Neural progenitor cell (in vitro differentiated cells): ENCODE data around the gene NTHL1. TPM values are rescaled to one million over a fixed set of nuclear protein-coding genes. Genes with fewer than 3 reads are reported as not detected.

Experiments used
- DNase-seq: peaks from one replicate; pipeline ENCODE4 v3.0.0-alpha.2; 2016; ENCODE audit warnings: low spot score
- H2AFZ ChIP-seq: fragments of 200-600 bp; sonication (generic); replicated peaks from 2 replicates; pipeline ENCODE4 v1.6.1; 2016; ENCODE audit warnings: antibody characterized with exemption
- H3F3A ChIP-seq: fragments of 200-600 bp; sonication (generic); 2 replicates; pipeline ENCODE4 v1.6.1; 2016; ENCODE audit warnings: antibody characterized with exemption, low read depth
- H3K27ac ChIP-seq: fragments of 200-600 bp; sonication (generic); 2 replicates; pipeline ENCODE4 v1.5.1; 2016; ENCODE audit warnings: mild to moderate bottlenecking
- H3K27me3 ChIP-seq: fragments of 200-600 bp; sonication (generic); 2 replicates; pipeline ENCODE4 v1.6.1; 2016; ENCODE audit warnings: mild to moderate bottlenecking, moderate library complexity
- H3K36me3 ChIP-seq: fragments of 200-600 bp; sonication (generic); 2 replicates; pipeline ENCODE4 v1.5.1; 2016
- H3K4me1 ChIP-seq: fragments of 200-600 bp; sonication (generic); 2 replicates; pipeline ENCODE4 v1.6.1; 2016; ENCODE audit warnings: mixed run types
- H3K4me2 ChIP-seq: fragments of 200-600 bp; sonication (generic); 2 replicates; pipeline ENCODE4 v1.6.1; 2016
- H3K4me3 ChIP-seq: fragments of 200-600 bp; sonication (generic); 2 replicates; pipeline ENCODE4 v1.5.1; 2016
- H3K79me2 ChIP-seq: fragments of 200-600 bp; sonication (generic); 2 replicates; pipeline ENCODE4 v1.6.1; 2016; ENCODE audit warnings: low read depth
- H3K9ac ChIP-seq: fragments of 200-600 bp; sonication (generic); 2 replicates; pipeline ENCODE4 v1.6.1; 2016
- H3K9me3 ChIP-seq: fragments of 200-600 bp; sonication (generic); 2 replicates; pipeline ENCODE4 v1.5.1; 2016; ENCODE audit warnings: low read depth
- H4K20me1 ChIP-seq: fragments of 200-600 bp; sonication (generic); 2 replicates; pipeline ENCODE4 v1.6.1; 2016; ENCODE audit warnings: low read depth
- H3K27ac Mint-ChIP-seq: 3 replicates; pipeline ENCODE4 v1.8.0; 2021; ENCODE audit warnings: mixed read lengths
- H3K27me3 Mint-ChIP-seq: 2 replicates; pipeline ENCODE4 v1.8.0; 2022; ENCODE audit warnings: low read depth, mild to moderate bottlenecking, inconsistent platforms, moderate library complexity, mixed read lengths; ENCODE audit not compliant: insufficient read depth
- H3K36me3 Mint-ChIP-seq: 3 replicates; pipeline ENCODE4 v1.8.0; 2021; ENCODE audit warnings: mixed read lengths
- H3K4me1 Mint-ChIP-seq: 3 replicates; pipeline ENCODE4 v1.8.0; 2021; ENCODE audit warnings: mixed read lengths
- H3K4me3 Mint-ChIP-seq: 3 replicates; pipeline ENCODE4 v1.8.0; 2021; ENCODE audit warnings: mild to moderate bottlenecking, moderate library complexity, mixed read lengths
- H3K9me3 Mint-ChIP-seq: 3 replicates; pipeline ENCODE4 v1.8.0; 2020; ENCODE audit warnings: mixed read lengths
- CTCF ChIP-seq: fragments of 200-600 bp; sonication (generic); IDR thresholded peaks from 2 replicates; pipeline ENCODE4 v1.5.1; 2017; ENCODE audit warnings: antibody characterized with exemption, mild to moderate bottlenecking
- EZH2 ChIP-seq: fragments of 200-600 bp; sonication (generic); IDR thresholded peaks from 2 replicates; pipeline ENCODE4 v1.6.1; 2017; ENCODE audit warnings: antibody characterized with exemption, mild to moderate bottlenecking, moderate library complexity
- EZH2phosphoT487 ChIP-seq: fragments of 200-600 bp; sonication (generic); IDR thresholded peaks from 2 replicates; pipeline ENCODE4 v1.6.1; 2017; ENCODE audit warnings: antibody characterized with exemption
- total RNA-seq: library from RNA; depleted of rRNA; stranded (reverse); fragments of >200 nt; gene quantifications from 2 replicates; pipeline ENCODE4 v1.2.3, GENCODE V29; 2015; ENCODE audit warnings: low replicate concordance

NTHL1 gene
- total RNA-seq, 1 donor from 2014 or later = 26.3 TPM

GRCh38 chr16:2060346-2060745, 12.7 kb upstream of the NTHL1 start:
- H2AFZ ChIP-seq = no peak overlapping the region
- no peak overlapping the region for H3K27ac ChIP-seq
- no peak overlapping the region for H3K4me2 ChIP-seq
- H3K4me3 ChIP-seq = no peak overlapping the region
- H3K4me1 Mint-ChIP-seq = peaks cover 11% of the 10 kb centered on the region
- TF ChIP-seq CTCF (no peak), EZH2 (no peak), EZH2phosphoT487 (no peak)
- no peaks in the 10 kb centered on the region for H3K9me3 Mint-ChIP-seq
- no peaks in the 10 kb centered on the region for H3K36me3 Mint-ChIP-seq
- no peaks in the 10 kb centered on the region for H3K79me2 ChIP-seq
- H3K27ac Mint-ChIP-seq = no peak overlapping the region
- no peak overlapping the region for H3K9ac ChIP-seq
- DNase-seq = no peak
- peaks cover 2% of the 10 kb centered on the region for H3K27me3 Mint-ChIP-seq
- H3K36me3 ChIP-seq = no peaks in the 10 kb centered on the region
- no peak overlapping the region for H3K4me3 Mint-ChIP-seq
- H3K9me3 ChIP-seq = no peaks in the 10 kb centered on the region
- no peaks in the 10 kb centered on the region for H4K20me1 ChIP-seq
- peaks cover 7% of the 10 kb centered on the region for H3K4me1 ChIP-seq
- H3F3A ChIP-seq = peaks cover 11% of the 10 kb centered on the region
- H3K27me3 ChIP-seq = no peaks in the 10 kb centered on the region

GRCh38 chr16:2058872-2059271, 11.2 kb upstream of the NTHL1 start:
- H3K4me3 ChIP-seq = no peak overlapping the region
- peaks cover 7% of the 10 kb centered on the region for H3K4me1 ChIP-seq
- H3K9ac ChIP-seq = no peak overlapping the region
- peak overlapping the region; percentile 81 for H3K27ac ChIP-seq
- H3F3A ChIP-seq = peaks cover 11% of the 10 kb centered on the region
- no peaks in the 10 kb centered on the region for H3K79me2 ChIP-seq
- TF ChIP-seq CTCF = no peak
- no peak for TF ChIP-seq EZH2
- TF ChIP-seq EZH2phosphoT487 = no peak
- no peaks in the 10 kb centered on the region for H3K27me3 ChIP-seq
- H3K9me3 Mint-ChIP-seq = no peaks in the 10 kb centered on the region
- H3K36me3 Mint-ChIP-seq = no peaks in the 10 kb centered on the region
- H3K4me2 ChIP-seq = peak overlapping the region; percentile 49
- no peaks in the 10 kb centered on the region for H3K9me3 ChIP-seq
- no peaks in the 10 kb centered on the region for H3K36me3 ChIP-seq
- H3K4me1 Mint-ChIP-seq = peaks cover 11% of the 10 kb centered on the region
- peak; percentile 57 for DNase-seq
- H3K27ac Mint-ChIP-seq = peak overlapping the region; percentile 83
- H4K20me1 ChIP-seq = no peaks in the 10 kb centered on the region
- H2AFZ ChIP-seq = no peak overlapping the region
- peaks cover 2% of the 10 kb centered on the region for H3K27me3 Mint-ChIP-seq
- H3K4me3 Mint-ChIP-seq = no peak overlapping the region

GRCh38 chr16:2058420-2058819, 10.8 kb upstream of the NTHL1 start:
- Mint-ChIP-seq H3K4me3 (peak overlapping the region; percentile 38), H3K27ac (peak overlapping the region; percentile 83), H3K9me3 (no peaks in the 10 kb centered on the region), H3K36me3 (no peaks in the 10 kb centered on the region), H3K4me1 (peaks cover 11% of the 10 kb centered on the region), H3K27me3 (peaks cover 2% of the 10 kb centered on the region)
- no peaks in the 10 kb centered on the region for H4K20me1 ChIP-seq
- no peak overlapping the region for H2AFZ ChIP-seq
- peaks cover 11% of the 10 kb centered on the region for H3F3A ChIP-seq
- no peaks in the 10 kb centered on the region for H3K36me3 ChIP-seq
- TF ChIP-seq EZH2 (no peak), CTCF (no peak), EZH2phosphoT487 (no peak)
- H3K9ac ChIP-seq = no peak overlapping the region
- H3K27ac ChIP-seq = peak overlapping the region; percentile 81
- peaks cover 7% of the 10 kb centered on the region for H3K4me1 ChIP-seq
- H3K79me2 ChIP-seq = no peaks in the 10 kb centered on the region
- H3K27me3 ChIP-seq = no peaks in the 10 kb centered on the region
- no peaks in the 10 kb centered on the region for H3K9me3 ChIP-seq
- H3K4me2 ChIP-seq = peak overlapping the region; percentile 49
- no peak overlapping the region for H3K4me3 ChIP-seq
- DNase-seq = peak; percentile 24
